HepG2 (cell line): ENCODE results near the gene FNDC3B.

ENCODE experiments used
- ARHGAP35 ChIP-seq: sonication (generic); formaldehyde crosslinking; IDR thresholded peaks from 2 replicates; pipeline ENCODE4 v1.9.0; 2022; ENCODE audit warnings: mild to moderate bottlenecking, inconsistent platforms, moderate library complexity, missing genetic modification reagents, borderline replicate concordance
- CHD4 ChIP-seq: fragments of 200-600 bp; sonication (generic); IDR thresholded peaks from 2 replicates; pipeline ENCODE4 v1.7.0; 2017; ENCODE audit warnings: mild to moderate bottlenecking, low read length, borderline replicate concordance
- KAT2B ChIP-seq: fragments of 150-350 bp; IDR thresholded peaks from 2 replicates; pipeline ENCODE4 v1.6.1; 2014; ENCODE audit warnings: low read depth, low read length, borderline replicate concordance
- MYNN ChIP-seq: sonication (generic); formaldehyde crosslinking; IDR thresholded peaks from 2 replicates; pipeline ENCODE4 v1.4.0; 2020; ENCODE audit warnings: mild to moderate bottlenecking, low read depth, missing genetic modification reagents
- PTBP1 ChIP-seq: fragments of 200-400 bp; formaldehyde crosslinking; IDR thresholded peaks from 2 replicates; pipeline ENCODE4 v1.6.1; 2018; ENCODE audit warnings: low read length, low read depth; ENCODE audit not compliant: poor library complexity, severe bottlenecking
- SMAD3 ChIP-seq: sonication (generic); formaldehyde crosslinking; IDR thresholded peaks from 2 replicates; pipeline ENCODE4 v1.4.0; 2020; ENCODE audit warnings: missing genetic modification reagents
- SOX13 ChIP-seq, 3 experiments: fragments of 450-650 bp in 1 of 3; sonication (generic) in 1 of 3; formaldehyde crosslinking in 1 of 3; IDR thresholded peaks in 2 of 3; conservative IDR thresholded peaks in 1 of 3; 2 replicates each; pipeline versions ENCODE4 v1.5.0 to v1.6.1; 2016 to 2020; ENCODE audit warnings: antibody characterized with exemption in 1 of 3, mild to moderate bottlenecking in 1 of 3, missing compliant biosample characterization in 1 of 3, missing genetic modification reagents in 1 of 3, moderate library complexity in 1 of 3
- TAF1 ChIP-seq: sonication (generic); formaldehyde crosslinking; IDR thresholded peaks from 2 replicates; pipeline ENCODE4 v1.4.0; 2020; ENCODE audit warnings: missing genetic modification reagents
- TF ChIP-seq, protein P1 (sequence below): sonication (generic); formaldehyde crosslinking; IDR thresholded peaks from 2 replicates; pipeline ENCODE4 v1.5.0; 2020; ENCODE audit warnings: mild to moderate bottlenecking, missing genetic modification reagents, moderate library complexity
- TF ChIP-seq, protein P2 (sequence below): sonication (generic); formaldehyde crosslinking; IDR thresholded peaks from 2 replicates; pipeline ENCODE4 v1.8.1; 2023; ENCODE audit warnings: mild to moderate bottlenecking, moderate library complexity, missing genetic modification reagents
- TF ChIP-seq, protein P3 (sequence below): sonication (generic); formaldehyde crosslinking; IDR thresholded peaks from 2 replicates; pipeline ENCODE4 v1.4.0; 2020; ENCODE audit warnings: mild to moderate bottlenecking, missing genetic modification reagents
- TF ChIP-seq, protein P4 (sequence below): sonication (generic); formaldehyde crosslinking; IDR thresholded peaks from 2 replicates; pipeline ENCODE4 v1.5.1; 2020; ENCODE audit warnings: missing genetic modification reagents, mild to moderate bottlenecking, borderline replicate concordance

DNA sequence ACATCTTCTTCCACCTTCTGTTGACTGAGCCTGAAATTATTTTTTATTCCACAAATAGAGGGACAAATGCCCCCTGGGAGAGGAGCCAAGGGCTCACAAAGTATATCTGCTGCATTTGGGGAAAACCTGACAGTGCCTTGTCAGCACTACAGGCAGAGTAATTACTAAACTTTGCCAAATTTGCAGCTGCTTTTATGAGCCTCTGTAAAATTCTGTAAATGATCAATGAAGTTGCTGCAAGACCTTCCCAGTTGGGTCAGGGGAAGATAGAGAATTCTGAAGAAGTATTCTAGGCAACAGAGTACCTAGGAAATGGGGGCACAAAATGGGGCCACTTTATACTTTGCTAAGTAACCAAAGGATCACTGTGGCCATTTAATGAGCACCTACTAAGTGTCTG is 398.3 kb downstream of the FNDC3B start:
- TF ChIP-seq, protein P1, sequence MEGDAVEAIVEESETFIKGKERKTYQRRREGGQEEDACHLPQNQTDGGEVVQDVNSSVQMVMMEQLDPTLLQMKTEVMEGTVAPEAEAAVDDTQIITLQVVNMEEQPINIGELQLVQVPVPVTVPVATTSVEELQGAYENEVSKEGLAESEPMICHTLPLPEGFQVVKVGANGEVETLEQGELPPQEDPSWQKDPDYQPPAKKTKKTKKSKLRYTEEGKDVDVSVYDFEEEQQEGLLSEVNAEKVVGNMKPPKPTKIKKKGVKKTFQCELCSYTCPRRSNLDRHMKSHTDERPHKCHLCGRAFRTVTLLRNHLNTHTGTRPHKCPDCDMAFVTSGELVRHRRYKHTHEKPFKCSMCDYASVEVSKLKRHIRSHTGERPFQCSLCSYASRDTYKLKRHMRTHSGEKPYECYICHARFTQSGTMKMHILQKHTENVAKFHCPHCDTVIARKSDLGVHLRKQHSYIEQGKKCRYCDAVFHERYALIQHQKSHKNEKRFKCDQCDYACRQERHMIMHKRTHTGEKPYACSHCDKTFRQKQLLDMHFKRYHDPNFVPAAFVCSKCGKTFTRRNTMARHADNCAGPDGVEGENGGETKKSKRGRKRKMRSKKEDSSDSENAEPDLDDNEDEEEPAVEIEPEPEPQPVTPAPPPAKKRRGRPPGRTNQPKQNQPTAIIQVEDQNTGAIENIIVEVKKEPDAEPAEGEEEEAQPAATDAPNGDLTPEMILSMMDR (CRISPR knock-in tag) = no peak
- TF ChIP-seq ARHGAP35 (CRISPR knock-in tag) (no peak), TAF1 (no peak), CHD4 (no peak), SMAD3 (no peak), SOX13 (IDR thresholded peaks at IDR 0.05) (no peak), SOX13 (CRISPR knock-in tag; conservative IDR thresholded peaks at IDR 0.05 in 1 of 2, IDR thresholded peaks at IDR 0.05 in 1 of 2) (no peak), MYNN (CRISPR knock-in tag) (no peak), KAT2B (no peak), PTBP1 (no peak)
- TF ChIP-seq, protein P2, sequence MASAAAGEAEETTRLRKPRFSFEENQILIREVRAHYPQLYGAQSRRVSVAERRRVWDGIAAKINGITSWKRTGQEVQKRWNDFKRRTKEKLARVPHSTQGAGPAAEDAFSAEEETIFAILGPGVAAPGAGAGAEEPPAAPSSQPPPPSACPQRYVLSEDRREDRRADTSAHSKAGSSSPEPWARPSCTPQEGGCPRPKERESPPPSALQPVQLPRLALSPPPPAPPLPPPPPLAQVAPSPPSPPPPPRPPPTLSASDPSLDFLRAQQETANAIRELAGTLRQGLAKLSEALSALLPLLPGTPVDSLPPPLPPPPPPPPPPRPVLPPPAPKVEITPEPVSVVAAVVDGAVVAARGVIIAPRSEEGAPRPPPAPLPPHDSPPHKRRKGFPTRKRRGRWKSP (CRISPR knock-in tag) = no peak
- TF ChIP-seq, protein P3, sequence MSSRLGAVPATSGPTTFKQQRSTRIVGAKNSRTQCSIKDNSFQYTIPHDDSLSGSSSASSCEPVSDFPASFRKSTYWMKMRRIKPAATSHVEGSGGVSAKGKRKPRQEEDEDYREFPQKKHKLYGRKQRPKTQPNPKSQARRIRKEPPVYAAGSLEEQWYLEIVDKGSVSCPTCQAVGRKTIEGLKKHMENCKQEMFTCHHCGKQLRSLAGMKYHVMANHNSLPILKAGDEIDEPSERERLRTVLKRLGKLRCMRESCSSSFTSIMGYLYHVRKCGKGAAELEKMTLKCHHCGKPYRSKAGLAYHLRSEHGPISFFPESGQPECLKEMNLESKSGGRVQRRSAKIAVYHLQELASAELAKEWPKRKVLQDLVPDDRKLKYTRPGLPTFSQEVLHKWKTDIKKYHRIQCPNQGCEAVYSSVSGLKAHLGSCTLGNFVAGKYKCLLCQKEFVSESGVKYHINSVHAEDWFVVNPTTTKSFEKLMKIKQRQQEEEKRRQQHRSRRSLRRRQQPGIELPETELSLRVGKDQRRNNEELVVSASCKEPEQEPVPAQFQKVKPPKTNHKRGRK = no peak
- TF ChIP-seq, protein P4, sequence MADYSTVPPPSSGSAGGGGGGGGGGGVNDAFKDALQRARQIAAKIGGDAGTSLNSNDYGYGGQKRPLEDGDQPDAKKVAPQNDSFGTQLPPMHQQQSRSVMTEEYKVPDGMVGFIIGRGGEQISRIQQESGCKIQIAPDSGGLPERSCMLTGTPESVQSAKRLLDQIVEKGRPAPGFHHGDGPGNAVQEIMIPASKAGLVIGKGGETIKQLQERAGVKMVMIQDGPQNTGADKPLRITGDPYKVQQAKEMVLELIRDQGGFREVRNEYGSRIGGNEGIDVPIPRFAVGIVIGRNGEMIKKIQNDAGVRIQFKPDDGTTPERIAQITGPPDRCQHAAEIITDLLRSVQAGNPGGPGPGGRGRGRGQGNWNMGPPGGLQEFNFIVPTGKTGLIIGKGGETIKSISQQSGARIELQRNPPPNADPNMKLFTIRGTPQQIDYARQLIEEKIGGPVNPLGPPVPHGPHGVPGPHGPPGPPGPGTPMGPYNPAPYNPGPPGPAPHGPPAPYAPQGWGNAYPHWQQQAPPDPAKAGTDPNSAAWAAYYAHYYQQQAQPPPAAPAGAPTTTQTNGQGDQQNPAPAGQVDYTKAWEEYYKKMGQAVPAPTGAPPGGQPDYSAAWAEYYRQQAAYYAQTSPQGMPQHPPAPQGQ (CRISPR knock-in tag) = no peak
